ENCODE measurements around the gene HS6ST1. TPM values are rescaled to one million over a fixed set of nuclear protein-coding genes. Genes with fewer than 3 reads are reported as not detected.
A peak's percentile ranks its signal among the peaks of the same experiment; 100 is the strongest.

Gene HS6ST1
- total RNA-seq, 3 donors from 2014 or later, result 23.9 to 32.3 (median 28.2) TPM

DNA sequence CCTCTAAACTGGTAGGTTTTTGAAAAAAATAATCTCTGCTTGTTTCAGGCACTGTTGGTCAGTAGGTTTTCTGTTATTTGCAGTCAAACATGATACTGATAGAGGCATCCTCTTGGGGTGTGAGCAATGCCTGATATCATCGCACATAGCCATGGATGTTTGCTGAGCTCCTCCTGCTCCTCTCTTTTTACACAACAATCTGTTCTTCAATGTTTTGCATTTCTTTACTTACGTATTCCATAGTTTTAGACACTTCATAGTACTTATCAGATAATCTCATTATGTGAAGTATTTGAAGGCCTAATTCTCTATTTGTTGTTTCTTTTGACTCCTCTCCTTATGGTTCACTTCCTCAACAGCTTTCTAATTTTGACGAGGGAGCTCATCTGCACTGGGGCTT lies 23.0 kb upstream of the HS6ST1 start:
- ATAC-seq (no peak), DNase-seq (no peak)
- peaks cover 4% of the 10 kb centered on the region for H3K9me3 Mint-ChIP-seq
- no peaks in the 10 kb centered on the region for H3K4me1 Mint-ChIP-seq (ENCODE audit: low read depth)
- no peaks in the 10 kb centered on the region for H3K36me3 Mint-ChIP-seq (ENCODE audit: insufficient read depth)
- no peak overlapping the region for H3K4me3 Mint-ChIP-seq
- peaks cover 3% of the 10 kb centered on the region for H3K27me3 Mint-ChIP-seq (ENCODE audit: low read depth)

DNA sequence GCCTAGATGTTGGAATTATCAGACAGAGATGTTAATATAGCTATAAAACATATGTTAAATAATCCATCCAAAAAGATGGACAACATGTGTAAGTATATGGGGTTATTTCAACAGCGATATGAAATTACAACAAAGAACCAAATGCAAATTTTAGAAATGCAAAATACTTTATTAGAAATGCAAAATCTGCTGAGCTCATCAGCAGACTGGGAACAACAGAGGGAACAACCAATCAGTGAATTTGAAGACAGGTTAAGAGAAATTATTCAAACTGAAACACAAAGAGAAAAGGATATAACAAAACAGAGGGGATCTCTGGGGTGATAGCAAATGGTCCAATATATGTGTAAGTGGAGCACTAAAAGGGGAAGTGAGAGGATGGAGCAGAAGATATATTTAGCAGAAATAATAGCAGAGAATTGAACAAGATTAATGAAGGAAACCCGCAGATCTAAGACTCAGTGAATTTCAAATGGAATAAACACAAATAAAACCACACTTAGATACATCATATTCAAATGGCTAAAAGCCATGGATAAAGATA lies 13.5 kb upstream of the HS6ST1 start:
- peaks cover 16% of the 10 kb centered on the region for H3K9me3 Mint-ChIP-seq
- no peaks in the 10 kb centered on the region for H3K4me1 Mint-ChIP-seq (ENCODE audit: low read depth)
- no peak for ATAC-seq
- H3K4me3 Mint-ChIP-seq, result no peak overlapping the region
- H3K36me3 Mint-ChIP-seq (ENCODE audit: insufficient read depth), result peaks cover 3% of the 10 kb centered on the region
- H3K27me3 Mint-ChIP-seq (ENCODE audit: low read depth), result peaks cover 17% of the 10 kb centered on the region
- DNase-seq, result no peak

DNA sequence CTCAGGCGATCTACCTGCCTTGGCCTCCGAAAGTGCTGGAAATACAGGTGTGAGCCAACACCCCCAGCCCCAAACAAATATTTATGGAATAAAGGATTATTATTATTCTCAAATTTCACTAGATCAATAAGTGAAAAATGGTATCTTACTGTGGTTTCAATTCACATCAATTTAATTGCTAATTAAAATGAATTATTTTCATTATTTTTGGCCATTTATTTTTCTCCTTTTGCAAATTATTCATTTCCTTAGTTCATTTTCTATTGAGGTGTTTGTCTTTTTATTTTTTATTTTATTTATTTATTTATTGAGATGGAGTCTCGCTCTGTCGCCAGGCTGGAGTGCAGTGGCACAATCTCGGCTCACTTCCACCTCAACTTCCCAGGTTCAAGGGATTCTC lies 11.9 kb upstream of the HS6ST1 start:
- ATAC-seq (no peak), DNase-seq (no peak)
- H3K36me3 Mint-ChIP-seq (ENCODE audit: insufficient read depth), result peaks cover 3% of the 10 kb centered on the region
- H3K4me1 Mint-ChIP-seq (ENCODE audit: low read depth), result no peaks in the 10 kb centered on the region
- H3K9me3 Mint-ChIP-seq, result peaks cover 16% of the 10 kb centered on the region
- no peak overlapping the region for H3K4me3 Mint-ChIP-seq
- peaks cover 17% of the 10 kb centered on the region for H3K27me3 Mint-ChIP-seq (ENCODE audit: low read depth)

DNA sequence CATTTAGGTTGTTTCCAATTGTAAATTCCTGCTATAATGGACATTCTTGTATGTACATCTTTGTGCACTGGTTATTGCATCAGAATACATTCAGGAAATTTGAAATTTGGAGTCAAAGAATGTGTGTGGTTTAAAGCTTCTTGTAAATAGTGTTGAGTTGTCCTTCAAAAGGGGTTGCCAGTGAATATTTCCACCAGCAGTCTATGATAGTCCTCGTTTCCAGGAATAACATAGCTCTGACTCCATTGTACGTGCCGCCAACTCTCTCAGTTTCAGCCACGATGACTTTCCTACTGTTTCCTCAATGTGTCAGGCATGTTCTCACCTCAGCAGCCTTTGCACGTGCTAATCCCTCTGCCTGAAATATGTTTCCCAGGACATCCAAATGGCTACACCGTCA lies 10.9 kb upstream of the HS6ST1 start:
- no peak for DNase-seq
- Mint-ChIP-seq H3K4me1 (ENCODE audit: low read depth) (no peaks in the 10 kb centered on the region), H3K27me3 (ENCODE audit: low read depth) (peaks cover 17% of the 10 kb centered on the region), H3K9me3 (peaks cover 16% of the 10 kb centered on the region), H3K4me3 (no peak overlapping the region), H3K36me3 (ENCODE audit: insufficient read depth) (peaks cover 3% of the 10 kb centered on the region)
- peak in 1 of 2 donors; percentile 56 for ATAC-seq

DNA sequence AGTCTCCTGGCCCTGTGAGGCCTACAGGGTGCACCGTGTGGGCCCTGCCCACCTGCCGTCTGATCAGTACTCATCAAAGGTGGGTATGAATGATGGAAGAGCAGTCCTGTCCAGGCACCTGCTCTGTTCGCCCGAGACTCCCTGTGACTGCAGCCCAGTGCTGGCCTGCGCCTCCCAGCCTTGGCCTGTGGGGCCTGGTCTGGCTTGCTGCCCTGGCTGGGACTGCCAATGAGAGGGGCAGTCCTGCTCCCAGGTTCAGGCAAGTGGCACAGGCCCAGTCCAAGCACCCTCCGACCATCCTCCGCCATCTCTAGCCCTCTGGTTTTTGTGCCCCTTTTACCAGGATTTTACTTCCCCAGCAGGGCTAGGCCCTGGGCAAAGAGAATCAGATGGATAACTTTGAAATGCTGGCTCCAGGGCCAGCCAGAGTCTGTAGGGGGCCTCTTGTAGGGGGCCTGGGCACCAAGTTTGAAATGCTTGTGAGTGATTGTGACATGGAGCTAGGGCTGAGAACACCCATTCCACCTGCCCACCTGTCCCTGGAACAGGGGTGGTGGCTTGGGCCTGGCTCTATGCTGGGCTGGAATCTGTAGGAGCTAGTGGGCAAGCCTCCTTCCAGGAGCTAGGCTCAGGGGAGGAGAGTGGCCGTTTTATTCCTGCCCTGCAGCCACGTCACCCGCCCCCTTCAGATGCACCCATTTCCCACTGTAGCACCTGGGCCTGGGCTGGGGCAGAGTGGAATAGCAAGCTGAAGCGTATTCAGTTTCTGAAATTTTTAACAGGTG lies 8.7 kb upstream of the HS6ST1 start:
- Mint-ChIP-seq H3K4me1 (ENCODE audit: low read depth) (peaks cover 1% of the 10 kb centered on the region), H3K4me3 (no peak overlapping the region), H3K9me3 (peaks cover 12% of the 10 kb centered on the region), H3K36me3 (ENCODE audit: insufficient read depth) (peaks cover 3% of the 10 kb centered on the region), H3K27me3 (ENCODE audit: low read depth) (peaks cover 10% of the 10 kb centered on the region)
- DNase-seq (no peak), ATAC-seq (no peak)

DNA sequence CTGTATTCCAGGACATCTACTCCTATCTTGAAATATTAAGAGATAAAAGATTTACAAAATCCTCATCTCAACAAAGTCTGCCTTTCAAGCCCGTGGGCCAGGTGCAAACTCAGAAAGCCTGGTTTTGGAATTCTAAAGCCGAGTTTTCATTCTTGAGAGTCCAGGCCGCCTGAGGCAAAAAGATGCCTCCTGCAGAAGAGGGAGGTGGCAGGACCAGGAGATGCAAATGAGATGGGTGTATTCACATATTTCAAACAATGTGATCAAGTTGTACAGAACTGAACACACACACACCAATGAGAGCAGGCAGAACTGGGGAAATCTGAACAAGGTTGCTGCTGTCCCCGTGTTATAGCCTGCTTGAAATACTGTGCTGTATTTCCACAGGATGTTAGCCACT lies 7.7 kb upstream of the HS6ST1 start:
- DNase-seq (no peak), ATAC-seq (no peak)
- Mint-ChIP-seq H3K27me3 (ENCODE audit: low read depth) (peaks cover under 1% of the 10 kb centered on the region), H3K36me3 (ENCODE audit: insufficient read depth) (no peaks in the 10 kb centered on the region), H3K4me1 (ENCODE audit: low read depth) (peaks cover 5% of the 10 kb centered on the region), H3K4me3 (no peak overlapping the region), H3K9me3 (peaks cover 1% of the 10 kb centered on the region)

DNA sequence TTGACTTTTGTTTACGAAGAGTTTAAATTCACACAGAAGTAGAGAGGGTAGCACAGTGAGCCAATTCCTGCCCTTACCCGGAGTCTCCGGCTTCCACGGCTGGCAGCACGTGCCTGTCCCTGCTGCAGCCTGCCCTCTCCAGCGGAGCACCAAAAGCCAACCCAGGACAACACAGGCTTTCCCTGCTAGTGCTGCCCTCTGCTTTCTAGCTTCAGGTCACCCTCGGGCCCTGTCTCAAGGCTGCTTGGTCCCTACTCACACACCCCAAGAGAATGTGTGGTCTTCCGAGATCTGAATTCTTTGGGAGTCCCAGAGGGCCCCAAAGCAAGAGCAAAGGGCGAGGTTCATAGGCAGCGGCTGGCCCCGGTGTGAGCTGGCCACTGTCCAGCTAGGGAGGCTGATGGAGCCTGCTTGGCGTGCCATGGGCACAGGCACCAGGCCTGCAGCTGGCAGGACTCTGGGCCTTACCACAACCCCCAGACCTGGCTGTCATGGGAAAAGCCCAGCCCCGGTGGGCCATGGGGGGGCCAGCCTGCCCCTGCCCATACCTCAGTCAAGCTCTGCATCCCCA lies 7.0 kb upstream of the HS6ST1 start:
- H3K27me3 Mint-ChIP-seq (ENCODE audit: low read depth), result no peaks in the 10 kb centered on the region
- no peak for DNase-seq

DNA sequence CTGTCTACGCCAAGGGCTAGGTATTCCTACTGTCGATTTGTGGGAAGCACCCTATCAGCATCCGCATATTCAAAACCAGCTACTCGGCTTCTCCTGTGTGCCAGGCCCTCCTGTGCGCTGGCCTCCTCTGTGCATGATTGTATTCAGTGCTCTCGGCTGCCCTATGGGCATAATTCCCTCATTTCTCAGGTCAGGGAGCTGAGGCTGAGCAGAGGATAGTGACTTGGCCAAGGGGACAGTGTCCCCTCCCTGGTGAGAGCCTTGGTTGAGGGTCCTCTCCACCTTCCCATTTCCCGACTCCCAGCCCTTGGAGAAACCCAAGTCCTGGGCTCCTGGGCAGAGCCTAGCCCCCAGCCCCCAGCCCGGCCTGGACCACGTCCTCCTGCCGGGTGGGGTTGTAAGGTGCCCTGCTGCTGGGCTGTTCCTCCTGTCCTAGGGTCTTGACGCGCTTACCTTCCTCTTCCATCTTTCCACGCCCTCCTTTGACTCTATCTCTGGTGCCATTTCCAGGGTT lies 6.3 kb upstream of the HS6ST1 start:
- H3K9me3 Mint-ChIP-seq, result no peaks in the 10 kb centered on the region
- H3K4me1 Mint-ChIP-seq (ENCODE audit: low read depth), result peaks cover 9% of the 10 kb centered on the region
- H3K36me3 Mint-ChIP-seq (ENCODE audit: insufficient read depth), result no peaks in the 10 kb centered on the region
- H3K27me3 Mint-ChIP-seq (ENCODE audit: low read depth), result no peaks in the 10 kb centered on the region
- H3K4me3 Mint-ChIP-seq, result no peak overlapping the region
- no peak for ATAC-seq
- no peak for DNase-seq

More for the DNA sequence above, 7.0 kb upstream of the HS6ST1 start:
- H3K4me3 Mint-ChIP-seq, result no peak overlapping the region
- ATAC-seq, result no peak
- peaks cover 7% of the 10 kb centered on the region for H3K4me1 Mint-ChIP-seq (ENCODE audit: low read depth)
- no peaks in the 10 kb centered on the region for H3K36me3 Mint-ChIP-seq (ENCODE audit: insufficient read depth)
- H3K9me3 Mint-ChIP-seq, result no peaks in the 10 kb centered on the region

DNA sequence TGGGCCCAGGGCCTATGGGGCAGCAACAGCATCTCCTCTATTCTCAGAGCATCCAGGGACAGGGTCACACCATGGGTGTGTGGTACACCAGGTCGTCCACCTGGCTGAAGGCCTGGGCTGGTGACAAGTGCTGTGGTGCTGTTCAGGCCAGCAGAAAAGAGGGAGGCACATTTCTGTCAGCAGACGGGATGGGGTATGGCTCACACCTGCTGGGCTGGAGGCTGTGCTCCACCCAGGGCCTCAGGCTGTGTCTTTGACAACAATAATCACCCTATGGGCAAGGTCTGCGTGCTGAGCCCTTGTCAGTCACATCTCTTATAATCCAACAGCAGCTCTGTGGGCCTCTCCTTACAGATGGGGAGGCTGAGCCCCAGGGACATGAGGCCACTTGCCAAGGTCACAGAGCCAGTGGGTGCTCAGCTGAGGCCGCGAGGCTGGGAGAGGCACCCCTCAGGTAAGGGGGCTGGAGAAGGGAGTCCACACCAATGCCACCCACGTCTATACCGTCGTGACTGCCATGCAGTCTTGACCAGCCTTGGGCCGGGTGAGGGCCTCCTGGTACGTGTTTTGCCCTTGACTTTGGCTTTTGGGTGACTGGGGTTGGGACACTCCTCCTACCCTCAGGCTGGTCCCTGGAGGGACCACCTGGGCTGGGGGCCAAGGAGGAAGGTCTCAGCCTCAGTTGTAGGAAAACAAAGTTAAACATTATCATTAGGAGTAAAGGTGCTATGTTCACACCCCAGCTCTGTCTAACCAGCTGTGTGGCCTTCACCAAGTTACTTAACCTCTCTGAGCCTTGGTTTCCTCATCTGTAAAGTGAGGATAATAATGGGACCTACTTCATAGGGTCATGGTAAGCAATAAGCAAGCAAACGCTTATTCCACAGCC lies 5.6 kb upstream of the HS6ST1 start:
- Mint-ChIP-seq H3K4me1 (ENCODE audit: low read depth) (peaks cover 9% of the 10 kb centered on the region), H3K27me3 (ENCODE audit: low read depth) (no peaks in the 10 kb centered on the region)
- DNase-seq, result no peak

DNA sequence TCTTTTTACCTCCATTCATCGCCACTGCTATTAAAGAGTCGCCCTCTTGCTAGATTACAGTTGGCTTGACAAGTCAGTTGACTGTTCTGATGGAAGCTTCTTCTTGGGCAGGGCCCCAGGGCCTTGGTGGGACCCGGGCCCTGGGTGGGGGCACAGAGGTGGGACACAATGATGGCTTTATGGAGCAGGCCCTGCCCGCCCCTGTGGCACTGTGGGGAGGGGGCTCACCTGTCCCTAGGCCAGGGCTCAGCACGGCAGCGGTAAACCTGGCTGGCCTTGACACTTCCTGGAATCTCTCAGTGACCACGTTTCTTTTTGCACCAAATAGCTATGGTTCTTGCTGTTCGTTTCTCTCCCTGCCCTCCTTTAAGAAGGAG lies 4.9 kb upstream of the HS6ST1 start:
- DNase-seq (no peak), ATAC-seq (no peak)
- no peaks in the 10 kb centered on the region for H3K9me3 Mint-ChIP-seq
- no peaks in the 10 kb centered on the region for H3K27me3 Mint-ChIP-seq (ENCODE audit: low read depth)
- peaks cover 9% of the 10 kb centered on the region for H3K4me1 Mint-ChIP-seq (ENCODE audit: low read depth)
- H3K36me3 Mint-ChIP-seq (ENCODE audit: insufficient read depth), result no peaks in the 10 kb centered on the region
- H3K4me3 Mint-ChIP-seq, result peak overlapping the region; percentile 66

More for the DNA sequence above, 5.6 kb upstream of the HS6ST1 start:
- Mint-ChIP-seq H3K9me3 (no peaks in the 10 kb centered on the region), H3K4me3 (peak overlapping the region; percentile 66), H3K36me3 (ENCODE audit: insufficient read depth) (no peaks in the 10 kb centered on the region)
- ATAC-seq, result no peak

DNA sequence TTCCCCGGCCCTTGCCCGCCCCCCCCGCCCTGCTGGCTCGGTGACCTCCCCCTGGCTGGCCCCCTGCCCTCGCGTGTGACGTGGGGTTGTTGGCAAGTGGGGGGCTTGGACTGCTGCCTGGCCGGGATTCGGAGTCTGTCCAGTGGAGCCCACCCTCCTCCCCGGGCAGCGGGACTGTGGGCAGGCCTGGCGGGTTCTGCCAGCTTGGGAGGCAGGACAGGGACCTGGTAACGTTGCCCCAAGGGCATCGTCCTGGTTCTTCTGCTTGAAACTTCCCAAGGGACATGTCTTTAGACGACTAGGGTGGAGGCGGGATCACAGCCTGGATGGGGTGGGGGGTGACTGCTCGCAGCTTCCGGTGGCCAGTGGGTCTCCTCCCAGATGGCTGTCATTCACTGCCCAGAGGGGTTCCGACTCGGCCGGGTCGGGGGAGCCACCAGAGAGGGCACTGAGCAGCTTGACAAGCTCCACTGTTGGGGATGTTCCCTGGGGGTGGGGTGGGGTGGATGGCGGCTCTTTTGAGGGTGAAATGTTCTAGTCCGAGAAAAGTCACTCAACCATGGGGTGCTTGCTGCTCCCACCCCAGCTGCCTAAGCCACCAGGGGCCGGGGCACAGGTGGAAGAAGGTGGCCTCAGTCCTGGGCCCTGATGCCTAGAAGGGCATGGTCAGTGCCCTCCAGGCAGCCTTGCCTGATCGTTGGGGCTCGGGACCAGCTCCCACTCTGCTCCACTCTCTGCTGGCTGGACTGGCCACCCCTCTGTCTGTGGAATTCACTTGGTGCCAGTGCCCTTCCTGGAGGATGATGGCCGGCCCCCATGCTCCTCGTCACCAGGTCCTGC lies 4.3 kb upstream of the HS6ST1 start:
- no peaks in the 10 kb centered on the region for H3K9me3 Mint-ChIP-seq
- H3K36me3 Mint-ChIP-seq (ENCODE audit: insufficient read depth), result no peaks in the 10 kb centered on the region
- H3K4me3 Mint-ChIP-seq, result peak overlapping the region; percentile 66
- peaks cover 9% of the 10 kb centered on the region for H3K4me1 Mint-ChIP-seq (ENCODE audit: low read depth)
- H3K27me3 Mint-ChIP-seq (ENCODE audit: low read depth), result no peaks in the 10 kb centered on the region
- DNase-seq, result peak; percentile 4
- ATAC-seq, result no peak

DNA sequence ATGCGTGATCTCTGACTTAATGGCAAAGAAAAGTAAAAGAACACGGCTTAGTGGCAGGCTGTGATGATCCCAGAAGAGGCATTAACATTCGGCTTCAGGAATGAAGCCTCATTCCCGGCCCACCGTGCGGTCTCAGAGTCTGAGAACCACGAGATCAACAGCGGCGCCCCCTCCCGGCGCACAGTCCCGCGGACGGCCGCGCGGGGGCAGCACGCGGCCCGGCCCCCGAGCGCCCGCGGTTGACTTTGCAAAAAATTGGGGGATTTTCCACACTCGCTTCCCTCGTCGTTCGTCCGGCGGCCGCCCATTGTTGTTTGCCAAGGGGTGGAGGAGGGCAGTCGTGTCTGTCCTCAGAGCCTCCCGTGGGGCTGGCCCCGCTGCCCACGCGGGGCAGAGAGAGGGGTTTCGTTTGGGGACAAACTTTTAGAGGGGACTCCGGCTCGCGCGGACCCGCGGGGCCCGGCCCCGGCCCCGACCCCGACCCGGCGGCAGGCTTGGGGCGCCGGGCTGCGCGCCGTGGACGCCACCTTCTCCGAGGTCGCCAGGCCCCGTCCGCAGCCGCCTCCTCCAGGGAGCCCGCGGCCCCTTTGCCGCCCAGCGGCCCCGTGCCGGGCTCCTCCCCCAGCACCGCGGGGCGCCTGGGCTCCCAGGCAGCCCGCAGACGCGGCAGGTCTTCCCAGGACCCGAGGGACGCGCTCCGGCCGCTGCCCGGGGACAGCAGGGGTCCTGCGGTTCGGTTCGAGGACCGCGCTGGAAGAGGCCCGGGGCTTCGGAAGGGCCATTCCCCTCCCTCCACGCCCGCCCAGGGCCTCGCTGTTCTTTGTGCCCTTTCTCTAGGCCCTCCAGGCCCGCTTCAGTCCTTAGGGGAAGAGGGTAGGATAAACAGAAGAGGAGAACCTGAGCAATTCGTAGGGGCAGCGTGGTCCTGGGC lies 3.4 kb upstream of the HS6ST1 start:
- Mint-ChIP-seq H3K4me3 (peak overlapping the region; percentile 68), H3K27me3 (ENCODE audit: low read depth) (no peaks in the 10 kb centered on the region), H3K9me3 (no peaks in the 10 kb centered on the region), H3K4me1 (ENCODE audit: low read depth) (peaks cover 9% of the 10 kb centered on the region), H3K36me3 (ENCODE audit: insufficient read depth) (no peaks in the 10 kb centered on the region)
- DNase-seq (peak; percentile 77), ATAC-seq (peak; percentile 54 to 58)
